ENCODE measurements around the gene ZNF350.
A peak's percentile ranks its signal among the peaks of the same experiment; 100 is the strongest.

Gene ZNF350

GRCh38 chr19:51926784-51927741 lies 59.6 kb downstream of the ZNF350 start, which contains the start of gene ZNF613:
ZNF613 (plus strand) TSS chr19:51927472; CDS start chr19:51936221, 8,749 bp downstream.
- H3K27me3 ChIP-seq (ENCODE audit: insufficient read depth, low read length, poor library complexity): no peaks in the 10 kb centered on the region
- peak within 1 kb of the TSS; percentile 96 for H3K27ac ChIP-seq (ENCODE audit: low read length)
- peak; percentile 93 for ATAC-seq (ENCODE audit: insufficient read depth, low read depth)
- peak within 1 kb of the TSS; percentile 99 for H2AFZ ChIP-seq (ENCODE audit: low read depth, low read length)
- peak within 1 kb of the TSS; percentile 85 to 91 for H3K4me3 ChIP-seq (ENCODE audit: low read depth in 1 of 2, low read length in 2 of 2)
- DNase-seq: peak; percentile 90
- peak within 1 kb of the TSS; percentile 81 for H3K9ac ChIP-seq (ENCODE audit: low read depth, low read length)
- H3K79me2 ChIP-seq (ENCODE audit: insufficient read depth, low read length): peaks cover 21% of the 10 kb centered on the region
- TF ChIP-seq EZH2 (IDR thresholded peaks at IDR 0.05; ENCODE audit: borderline replicate concordance, low read depth, low read length, severe bottlenecking) (no peak), CTCF (IDR thresholded peaks at IDR 0.05; ENCODE audit: borderline replicate concordance, extremely low read depth, low read length, poor library complexity, severe bottlenecking) (peak; percentile 21)
- H3K9me3 ChIP-seq (ENCODE audit: insufficient read depth, low read length, severe bottlenecking): peaks cover 34% of the 10 kb centered on the region
- H3K36me3 ChIP-seq (ENCODE audit: insufficient read depth, low read length): peaks cover 30% of the 10 kb centered on the region
- H4K20me1 ChIP-seq (ENCODE audit: insufficient read depth, low read length): no peaks in the 10 kb centered on the region
- peak within 1 kb of the TSS; percentile 82 for H3K4me2 ChIP-seq (ENCODE audit: insufficient read depth, low read length)
- peaks cover 21% of the 10 kb centered on the region for H3K4me1 ChIP-seq (ENCODE audit: insufficient read depth, low read length)

- peaks cover 23% of the 10 kb centered on the region for H3K36me3 ChIP-seq (ENCODE audit: insufficient read depth, low read length)
- peak overlapping the region; percentile 81 for H3K9ac ChIP-seq (ENCODE audit: low read depth, low read length)
- peaks cover 21% of the 10 kb centered on the region for H3K4me1 ChIP-seq (ENCODE audit: insufficient read depth, low read length)
- no peaks in the 10 kb centered on the region for H4K20me1 ChIP-seq (ENCODE audit: insufficient read depth, low read length)
- peaks cover 21% of the 10 kb centered on the region for H3K79me2 ChIP-seq (ENCODE audit: insufficient read depth, low read length)
- ATAC-seq (ENCODE audit: insufficient read depth, low read depth) (no peak), DNase-seq (no peak)
- H3K4me2 ChIP-seq (ENCODE audit: insufficient read depth, low read length): peak overlapping the region; percentile 82
- H3K27me3 ChIP-seq (ENCODE audit: insufficient read depth, low read length, poor library complexity): no peaks in the 10 kb centered on the region
- no peak for TF ChIP-seq CTCF (IDR thresholded peaks at IDR 0.05; ENCODE audit: borderline replicate concordance, extremely low read depth, low read length, poor library complexity, severe bottlenecking)
- TF ChIP-seq EZH2 (IDR thresholded peaks at IDR 0.05; ENCODE audit: borderline replicate concordance, low read depth, low read length, severe bottlenecking): no peak
- peaks cover 36% of the 10 kb centered on the region for H3K9me3 ChIP-seq (ENCODE audit: insufficient read depth, low read length, severe bottlenecking)
- H3K4me3 ChIP-seq (ENCODE audit: low read depth in 1 of 2, low read length in 2 of 2): peak overlapping the region; percentile 85 to 91; a peak in 3 of 4 replicates
- peak overlapping the region; percentile 96 for H3K27ac ChIP-seq (ENCODE audit: low read length)
- peak overlapping the region; percentile 99 for H2AFZ ChIP-seq (ENCODE audit: low read depth, low read length)
Measured at GRCh38 chr19:51926426-51926783, 60.2 kb downstream of the ZNF350 start.

GRCh38 chr19:51921949-51922348 lies 64.7 kb downstream of the ZNF350 start:
- H3K79me2 ChIP-seq (ENCODE audit: insufficient read depth, low read length): no peaks in the 10 kb centered on the region
- H4K20me1 ChIP-seq (ENCODE audit: insufficient read depth, low read length): no peaks in the 10 kb centered on the region
- H3K9me3 ChIP-seq (ENCODE audit: insufficient read depth, low read length, severe bottlenecking): peaks cover 63% of the 10 kb centered on the region
- no peak for TF ChIP-seq EZH2 (IDR thresholded peaks at IDR 0.05; ENCODE audit: borderline replicate concordance, low read depth, low read length, severe bottlenecking)
- no peak for TF ChIP-seq CTCF (IDR thresholded peaks at IDR 0.05; ENCODE audit: borderline replicate concordance, extremely low read depth, low read length, poor library complexity, severe bottlenecking)
- ATAC-seq (ENCODE audit: insufficient read depth, low read depth) (no peak), DNase-seq (peak; percentile 36)
- no peak overlapping the region for H3K27ac ChIP-seq (ENCODE audit: low read length)
- no peaks in the 10 kb centered on the region for H3K27me3 ChIP-seq (ENCODE audit: insufficient read depth, low read length, poor library complexity)
- no peak overlapping the region for H2AFZ ChIP-seq (ENCODE audit: low read depth, low read length)
- H3K36me3 ChIP-seq (ENCODE audit: insufficient read depth, low read length): no peaks in the 10 kb centered on the region
- H3K9ac ChIP-seq (ENCODE audit: low read depth, low read length): no peak overlapping the region
- H3K4me2 ChIP-seq (ENCODE audit: insufficient read depth, low read length): no peak overlapping the region
- peaks cover 7% of the 10 kb centered on the region for H3K4me1 ChIP-seq (ENCODE audit: insufficient read depth, low read length)
- H3K4me3 ChIP-seq (ENCODE audit: low read depth in 1 of 2, low read length in 2 of 2): no peak overlapping the region

Measured in DND-41 (cell line).